GM18502 (cell line): ENCODE data around the gene ACSBG1.

Source experiments
- ATAC-seq: cut with Tn5 transposase; IDR thresholded peaks from one replicate; pipeline ENCODE4 v1.9.1; 2021; ENCODE audit warnings: mild to moderate bottlenecking; ENCODE audit not compliant: unreplicated experiment, poor library complexity

Gene ACSBG1

DNA sequence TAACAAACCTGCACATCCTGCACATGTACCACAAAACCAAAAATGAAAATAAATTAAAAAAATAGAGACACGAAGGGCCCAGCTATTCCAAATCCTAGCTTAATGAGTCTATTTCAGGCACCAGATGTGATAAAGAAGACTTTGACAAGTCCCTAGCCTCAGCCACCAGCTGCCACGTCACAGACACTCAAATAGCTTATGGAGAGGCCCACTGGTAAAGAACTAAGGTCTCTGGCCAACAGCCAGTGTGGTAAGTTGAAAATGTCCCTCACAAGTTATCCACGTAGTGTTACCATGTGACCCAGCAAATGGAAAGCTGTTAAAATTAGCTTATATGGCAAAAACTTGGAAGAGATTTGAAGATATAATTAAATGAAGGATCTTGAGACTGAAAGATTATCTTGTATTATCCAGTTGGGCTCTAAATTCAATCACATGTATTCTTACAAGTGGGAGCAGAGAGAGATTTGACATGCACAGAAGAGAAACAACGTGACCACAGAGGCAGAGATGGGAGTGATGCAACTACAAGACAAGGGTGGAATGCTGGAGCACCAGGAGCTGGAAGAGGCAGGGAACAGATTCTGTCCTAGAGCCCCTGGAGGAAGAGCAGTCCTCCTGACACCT, 10.9 kb downstream of the ACSBG1 start:
- ATAC-seq = no peak

DNA sequence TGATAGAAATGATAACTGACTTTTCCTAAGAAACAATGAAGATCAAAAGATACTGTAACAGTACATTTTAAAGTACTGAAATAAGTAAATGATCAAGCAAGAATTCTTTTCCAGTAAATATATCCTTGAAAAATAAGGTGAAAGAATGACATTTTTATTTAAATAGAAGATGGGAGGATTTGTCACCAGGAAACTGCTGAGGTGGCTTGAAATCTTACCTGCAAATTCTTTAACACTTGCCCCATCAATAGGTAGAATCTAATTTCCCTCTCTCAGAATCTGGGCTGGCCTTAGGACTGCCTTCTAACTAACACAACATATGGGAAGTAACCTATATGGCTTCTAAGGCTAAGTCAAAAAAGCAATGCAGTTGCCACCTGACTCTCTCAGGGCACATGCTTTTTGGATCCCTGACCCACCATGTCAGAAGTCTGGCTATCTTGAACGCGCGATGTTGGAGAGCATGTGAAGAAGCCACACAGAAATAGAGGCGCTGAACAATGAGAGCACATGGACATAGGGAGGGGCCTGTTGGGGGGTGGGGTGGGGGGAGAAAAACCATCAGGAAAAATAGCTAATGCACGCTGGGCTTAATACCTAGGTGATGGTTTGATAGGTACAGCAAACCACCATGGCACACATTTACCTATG, 11.5 kb downstream of the ACSBG1 start:
- ATAC-seq = no peak

- no peak for ATAC-seq
Measured at GRCh38 chr15:78220713-78221112, 13.7 kb downstream of the ACSBG1 start.

DNA sequence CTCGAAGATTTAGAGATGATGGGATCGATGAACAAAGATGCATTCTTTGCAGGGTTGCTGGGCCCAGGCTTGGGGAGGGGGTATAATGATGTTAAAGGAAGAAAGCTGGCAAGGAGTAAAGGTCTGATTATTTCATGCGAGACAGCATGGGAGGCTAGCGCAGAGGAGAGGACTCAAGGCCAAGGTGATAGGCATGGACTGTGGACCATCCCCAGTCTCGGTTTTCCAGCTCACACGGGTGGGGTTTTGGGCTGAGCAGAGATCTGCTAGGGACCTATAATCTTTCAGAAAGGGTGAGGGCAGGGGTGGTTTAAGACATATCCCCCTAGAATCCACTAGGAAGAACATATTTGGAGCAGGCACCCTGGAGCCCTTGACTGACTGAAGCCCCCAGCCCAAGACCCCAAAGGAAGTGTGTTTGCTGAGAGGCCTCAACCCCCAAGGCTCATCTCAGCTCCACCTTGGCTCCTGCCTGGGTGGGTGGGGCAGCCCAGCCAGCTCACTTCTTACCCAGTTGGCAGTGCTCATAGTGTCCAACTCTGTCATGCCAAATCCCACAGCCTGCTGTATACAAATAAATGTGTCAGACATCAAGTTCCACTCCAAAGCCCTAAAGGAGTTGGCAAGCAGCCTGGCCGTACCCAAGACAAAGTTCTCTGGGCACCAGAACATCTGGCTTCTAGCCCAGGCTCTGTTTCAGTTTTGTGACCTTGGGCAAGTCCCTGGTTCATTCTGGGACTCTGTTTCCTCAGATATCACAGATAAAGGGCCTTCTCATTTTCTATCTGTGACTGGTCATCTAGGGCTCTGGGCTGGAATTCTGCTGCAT, 17.9 kb downstream of the ACSBG1 start:
- no peak for ATAC-seq

DNA sequence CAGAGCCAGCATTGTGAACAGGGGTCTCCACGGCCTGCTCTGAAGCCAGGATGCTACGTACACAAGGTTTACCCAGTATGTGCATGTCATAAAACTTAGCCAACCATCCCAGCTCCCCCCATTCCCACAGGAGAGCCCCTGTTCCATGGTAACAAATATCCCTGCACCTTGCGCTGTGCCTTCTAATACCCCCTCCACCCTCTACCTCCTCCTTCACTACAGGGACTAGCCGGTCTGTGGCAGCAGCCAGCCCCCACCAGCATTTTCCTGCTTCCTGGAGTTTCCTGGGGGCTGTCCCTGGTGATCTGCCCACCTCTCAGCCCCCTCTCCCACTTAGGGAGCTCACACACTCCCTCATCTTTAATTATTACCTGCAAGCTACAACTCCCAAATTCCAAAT, 20.4 kb downstream of the ACSBG1 start:
- ATAC-seq = no peak

DNA sequence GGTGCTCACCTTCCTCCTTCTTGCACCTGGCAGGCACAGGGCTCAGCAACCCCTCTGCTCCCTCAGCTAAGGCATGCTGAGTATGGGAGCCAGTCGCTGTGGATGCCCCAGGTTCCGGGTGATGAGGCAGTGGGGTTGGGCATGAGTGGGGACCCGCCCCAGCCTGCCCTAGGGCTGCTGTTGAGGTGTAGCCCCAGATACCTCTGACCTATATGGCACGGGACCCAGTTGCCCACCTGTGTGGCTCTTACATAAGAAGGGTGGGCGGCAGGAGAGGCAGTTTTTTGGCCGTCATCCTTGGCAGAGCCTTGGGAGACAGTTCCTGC, 21.0 kb downstream of the ACSBG1 start:
- ATAC-seq = no peak

DNA sequence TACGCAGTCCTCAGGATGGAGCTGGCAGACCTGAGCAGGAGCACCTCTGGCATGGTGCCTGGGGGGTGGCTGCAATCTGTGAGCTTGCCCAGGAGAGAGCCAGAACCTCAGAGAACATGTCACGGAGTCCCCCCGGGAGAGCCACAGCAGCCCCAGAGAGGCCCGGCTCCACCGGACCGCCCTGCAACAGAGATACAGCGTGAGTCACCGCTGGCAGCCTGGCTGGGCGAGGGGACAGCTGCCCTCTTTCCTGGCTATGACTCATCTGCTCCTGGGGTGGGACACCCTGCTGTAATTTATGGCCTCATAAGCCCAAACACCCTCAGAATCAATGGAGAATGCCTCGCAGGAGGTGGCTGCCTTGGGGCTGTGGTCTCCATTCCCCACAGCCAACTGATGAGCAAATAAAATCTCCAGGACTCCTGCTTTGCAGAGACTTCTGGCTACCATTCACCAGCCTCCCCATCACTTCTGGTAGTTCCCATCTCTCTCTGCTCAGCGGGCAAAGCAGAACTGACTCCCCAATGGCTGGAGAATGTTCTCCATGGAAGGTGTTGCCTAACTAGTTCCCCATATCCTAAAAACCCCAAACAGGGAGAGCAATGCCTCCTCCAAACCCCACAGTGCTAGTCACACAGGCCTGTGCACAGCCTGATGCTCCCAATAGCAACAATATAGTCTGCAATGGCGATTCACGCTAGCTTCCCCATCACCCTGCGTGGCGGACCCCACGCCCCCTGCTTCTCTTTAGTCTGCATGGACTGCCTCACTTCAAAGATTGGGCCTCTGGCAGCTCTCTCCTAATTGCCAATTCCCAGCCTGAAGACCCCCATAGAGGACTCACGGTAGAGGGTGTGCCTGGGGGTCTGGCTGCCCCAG, 21.6 kb downstream of the ACSBG1 start:
- ATAC-seq = no peak

GRCh38 chr15:78212008-78212407, 22.4 kb downstream of the ACSBG1 start:
- ATAC-seq = no peak

GRCh38 chr15:78211189-78211921, 23.0 kb downstream of the ACSBG1 start:
- ATAC-seq = no peak

- no peak for ATAC-seq
Measured at GRCh38 chr15:78210349-78210717, 24.0 kb downstream of the ACSBG1 start.

- no peak for ATAC-seq
Measured at GRCh38 chr15:78209646-78210348, 24.6 kb downstream of the ACSBG1 start.

- no peak for ATAC-seq
Measured at GRCh38 chr15:78208887-78209645, 25.3 kb downstream of the ACSBG1 start.

GRCh38 chr15:78208341-78208844, 26.0 kb downstream of the ACSBG1 start:
- ATAC-seq = no peak

- ATAC-seq = no peak
Measured at GRCh38 chr15:78207641-78208340, 26.6 kb downstream of the ACSBG1 start.

DNA sequence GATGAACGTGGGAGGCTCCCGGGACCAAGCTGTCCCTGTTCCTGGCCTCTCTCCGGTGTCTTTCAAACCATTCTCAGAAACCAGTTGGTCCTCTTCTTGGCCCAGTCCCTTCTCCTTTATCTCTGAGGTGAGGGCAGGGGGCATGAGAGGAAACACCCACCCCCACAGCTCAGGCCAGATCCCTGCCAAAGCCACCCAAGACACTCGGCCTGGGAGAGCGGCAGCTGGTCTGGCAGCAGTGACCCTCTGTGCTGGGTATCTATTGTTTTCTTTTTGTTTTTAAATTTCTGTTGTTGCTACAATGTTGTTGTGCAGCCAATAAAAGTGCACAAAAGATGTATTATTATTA, 27.3 kb downstream of the ACSBG1 start:
- no peak for ATAC-seq

GRCh38 chr15:78206326-78207109, 27.8 kb downstream of the ACSBG1 start:
- no peak for ATAC-seq

GRCh38 chr15:78205856-78206255, 28.5 kb downstream of the ACSBG1 start:
- ATAC-seq = no peak
